Left ventricle myocardium inferior (tissue), 1 donor: Measurements from ENCODE around the gene GMEB1. TPM values are rescaled to one million over a fixed set of nuclear protein-coding genes. Genes with fewer than 3 reads are reported as not detected.
"Not testable (repeated sequence)": the region's sequence is repeated elsewhere in the genome, so short reads cannot be mapped to it uniquely, and the experiment has no call there.

Experiments
- DNase-seq: peaks from one replicate; pipeline ENCODE4 v3.0.0-alpha.2; 2020
- H3K27ac ChIP-seq: fragments of 200-600 bp; replicated peaks from 2 replicates; pipeline ENCODE4 v1.8.0; 2021
- H3K27me3 ChIP-seq: fragments of 200-600 bp; 2 replicates; pipeline ENCODE4 v1.8.0; 2021; ENCODE audit warnings: low read depth
- H3K36me3 ChIP-seq: fragments of 200-600 bp; 2 replicates; pipeline ENCODE4 v1.8.0; 2021
- H3K4me1 ChIP-seq: fragments of 200-600 bp; 2 replicates; pipeline ENCODE4 v1.8.0; 2021
- H3K4me3 ChIP-seq: fragments of 200-600 bp; 2 replicates; pipeline ENCODE4 v1.8.0; 2021; ENCODE audit warnings: mild to moderate bottlenecking, moderate library complexity
- H3K9me3 ChIP-seq: fragments of 200-600 bp; replicated peaks from 2 replicates; pipeline ENCODE4 v1.8.0; 2021
- CTCF ChIP-seq: fragments of 200-600 bp; IDR thresholded peaks from 2 replicates; pipeline ENCODE4 v1.8.0; 2021; ENCODE audit warnings: antibody characterized with exemption, mild to moderate bottlenecking, borderline replicate concordance
- intact Hi-C: fragments of 100-400 bp; cut with micrococcal nuclease; formaldehyde crosslinking; loops from one replicate; pipeline ENCODE4 v1.11.0; 2022
- total RNA-seq: library from RNA; stranded (reverse); fragmentation: NEBNext Ultra II Directional; extraction: Animal tissue kit (Norgen Biotek cat#: 25700); gene quantifications from one replicate; pipeline ENCODE4 v1.2.1, GENCODE V29; 2021
- donor health status: DM: no; HTN: yes; CAD: no; lungs with severe emphysema.

GMEB1 gene
- total RNA-seq, 1 donor from 2014 or later, result 6.2 TPM

DNA sequence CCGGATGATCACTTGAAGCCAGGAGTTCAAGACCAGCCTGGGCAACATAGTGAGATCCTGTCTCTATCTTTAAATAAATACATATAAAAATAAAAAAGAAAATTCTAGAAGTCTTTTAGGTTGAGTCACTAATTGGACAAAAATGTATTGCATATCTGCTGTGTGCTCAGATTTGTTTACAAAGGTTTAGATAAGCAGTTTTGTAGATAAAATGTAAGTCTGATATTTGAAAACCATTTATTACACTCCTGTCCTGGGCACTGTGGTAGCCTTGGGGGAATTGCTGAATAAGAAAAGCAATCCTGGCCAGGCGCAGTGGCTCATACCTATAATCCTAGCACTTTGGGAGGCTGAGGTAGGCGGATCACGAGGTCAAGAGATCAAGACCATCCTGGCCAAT is 11.6 kb downstream of the GMEB1 start:
- no peak for TF ChIP-seq CTCF
- H3K4me3 ChIP-seq, result no peak overlapping the region
- DNase-seq, result no peak

GRCh38 chr1:28682840-28683239 is 14.3 kb downstream of the GMEB1 start:
- intact Hi-C loops, result no loop called here
- Histone ChIP-seq H3K36me3 (peaks cover 51% of the 10 kb centered on the region), H3K27me3 (no peaks in the 10 kb centered on the region), H3K4me3 (no peak overlapping the region), H3K4me1 (no peaks in the 10 kb centered on the region), H3K9me3 (no peaks in the 10 kb centered on the region), H3K27ac (no peak overlapping the region)
- no peak for DNase-seq
- no peak for TF ChIP-seq CTCF

More for the DNA sequence above, 11.6 kb downstream of the GMEB1 start:
- Histone ChIP-seq H3K27ac (no peak overlapping the region), H3K36me3 (peaks cover 32% of the 10 kb centered on the region), H3K9me3 (no peaks in the 10 kb centered on the region), H3K4me1 (peaks cover 7% of the 10 kb centered on the region), H3K27me3 (no peaks in the 10 kb centered on the region)
- intact Hi-C loops, result no loop called here

GRCh38 chr1:28684937-28685336 is 16.4 kb downstream of the GMEB1 start:
- H3K4me1 ChIP-seq, result no peaks in the 10 kb centered on the region
- H3K27me3 ChIP-seq, result no peaks in the 10 kb centered on the region
- TF ChIP-seq CTCF, result no peak
- no peak overlapping the region for H3K4me3 ChIP-seq
- no peaks in the 10 kb centered on the region for H3K9me3 ChIP-seq
- intact Hi-C loops, result no loop called here
- no peak for DNase-seq
- no peak overlapping the region for H3K27ac ChIP-seq
- peaks cover 61% of the 10 kb centered on the region for H3K36me3 ChIP-seq

DNA sequence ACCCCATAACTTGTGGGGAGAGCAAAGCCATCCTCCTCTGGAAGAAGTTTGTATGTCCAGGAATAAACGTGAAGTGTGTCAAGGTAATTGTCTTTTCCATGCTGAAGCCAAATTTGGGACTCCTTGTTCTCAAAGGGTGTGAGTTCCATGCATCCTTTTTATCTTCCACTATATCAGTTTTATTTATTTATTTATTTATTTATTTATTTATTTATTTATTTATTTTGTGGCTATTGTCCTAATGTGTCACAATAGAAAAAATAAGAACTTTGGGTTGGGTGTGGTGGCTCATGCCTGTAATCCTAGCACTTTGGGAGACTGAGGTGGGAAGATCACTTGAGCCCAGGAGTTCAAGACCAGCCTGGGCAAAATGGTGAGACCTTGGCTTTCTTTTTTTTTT is 23.0 kb downstream of the GMEB1 start:
- peaks cover 72% of the 10 kb centered on the region for H3K36me3 ChIP-seq
- H3K27me3 ChIP-seq, H3K4me1 ChIP-seq, intact Hi-C loops, H3K9me3 ChIP-seq, DNase-seq, H3K27ac ChIP-seq, H3K4me3 ChIP-seq: not testable (repeated sequence)

DNA sequence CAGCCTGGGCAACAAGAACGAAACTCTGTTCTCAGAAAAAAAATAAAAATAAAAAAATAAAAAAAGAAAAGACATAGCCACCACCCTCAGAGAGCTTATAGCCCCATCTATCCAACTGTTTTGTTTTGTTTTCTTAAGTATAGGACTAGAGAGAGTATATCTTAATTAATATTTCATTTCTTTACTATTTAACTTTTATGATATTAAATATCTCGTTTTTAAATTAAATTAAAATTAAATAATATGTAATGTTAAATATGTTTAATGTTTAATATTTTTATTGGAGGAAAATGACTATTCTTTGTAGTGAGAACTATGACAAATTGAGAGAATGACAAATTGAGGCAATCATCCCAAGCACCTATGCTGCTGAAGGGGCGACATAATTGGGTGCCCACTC is 35.0 kb downstream of the GMEB1 start:
- peaks cover 88% of the 10 kb centered on the region for H3K36me3 ChIP-seq
- TF ChIP-seq CTCF, result no peak
- DNase-seq, result no peak
- H3K27me3 ChIP-seq, result no peaks in the 10 kb centered on the region
- H3K4me3 ChIP-seq, result no peak overlapping the region
- H3K27ac ChIP-seq, result no peak overlapping the region
- no peaks in the 10 kb centered on the region for H3K4me1 ChIP-seq
- no peaks in the 10 kb centered on the region for H3K9me3 ChIP-seq
- intact Hi-C loops, result no loop called here

DNA sequence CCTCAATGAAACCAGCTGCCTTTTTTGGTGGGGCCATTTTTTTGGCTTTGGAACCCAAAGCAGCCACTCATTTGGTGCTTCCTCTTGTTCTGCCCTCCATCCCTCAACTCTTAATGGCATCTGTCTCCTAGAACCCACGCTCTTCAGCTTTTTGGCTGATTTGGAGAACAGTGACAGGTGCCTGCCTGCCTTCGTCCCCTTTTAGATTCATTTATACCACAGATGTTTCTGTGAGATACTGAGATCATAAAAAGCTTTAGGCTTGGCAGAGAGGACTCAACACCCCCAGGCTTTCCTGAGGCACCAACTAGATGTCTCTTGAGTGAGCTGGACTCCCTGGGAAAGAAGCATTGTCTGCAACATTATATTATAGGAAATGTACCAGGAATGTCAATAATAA is 47.8 kb downstream of the GMEB1 start:
- TF ChIP-seq CTCF, result no peak
- no peak for DNase-seq
- Histone ChIP-seq H3K9me3 (no peaks in the 10 kb centered on the region), H3K27me3 (no peaks in the 10 kb centered on the region), H3K27ac (no peak overlapping the region), H3K4me3 (no peak overlapping the region), H3K36me3 (peaks cover 37% of the 10 kb centered on the region), H3K4me1 (no peaks in the 10 kb centered on the region)
- intact Hi-C loops, result no loop called here
